GF-D8 (cell line): ENCODE measurements around the gene ERP27.

Source experiments
- DNase-seq: peaks from one replicate; lab custom pipeline; 2025; lab: John Stamatoyannopoulos, UW

ERP27 gene

GRCh38 chr12:14901228-14901562 is 37.1 kb downstream of the ERP27 start:
- no peak for DNase-seq

DNA sequence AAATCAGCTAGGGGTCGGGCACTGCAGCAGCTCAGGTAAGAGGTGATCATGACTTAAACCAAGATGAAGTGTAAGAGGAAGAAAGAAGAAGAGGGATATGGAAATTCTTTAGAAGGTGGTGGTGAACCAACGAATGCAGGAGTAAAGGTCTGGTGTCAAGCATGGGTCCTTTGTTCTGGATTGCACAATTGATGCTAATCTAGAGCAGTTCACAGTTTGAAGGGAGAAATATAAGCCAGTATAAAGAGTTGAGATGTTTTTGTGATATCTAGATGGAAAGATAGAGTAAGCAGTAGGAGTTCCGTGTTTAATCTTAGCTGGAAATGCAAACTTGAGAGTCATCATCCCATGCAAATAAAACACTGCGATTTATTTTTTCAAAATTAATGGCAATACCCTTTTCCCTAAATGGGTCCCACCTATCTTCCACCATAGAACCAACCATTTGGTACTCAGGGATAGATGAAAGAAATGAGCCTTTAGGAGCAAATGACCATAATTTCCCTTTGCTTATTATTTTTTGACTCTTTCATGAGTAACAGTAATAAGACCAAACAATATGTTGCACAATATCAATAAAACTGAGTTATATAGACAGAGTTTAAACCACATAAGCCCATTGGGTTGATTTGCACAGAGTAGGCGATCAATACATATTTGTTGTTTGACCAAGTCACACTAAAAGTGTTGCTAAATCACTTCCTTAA is 37.7 kb downstream of the ERP27 start:
- no peak for DNase-seq

DNA sequence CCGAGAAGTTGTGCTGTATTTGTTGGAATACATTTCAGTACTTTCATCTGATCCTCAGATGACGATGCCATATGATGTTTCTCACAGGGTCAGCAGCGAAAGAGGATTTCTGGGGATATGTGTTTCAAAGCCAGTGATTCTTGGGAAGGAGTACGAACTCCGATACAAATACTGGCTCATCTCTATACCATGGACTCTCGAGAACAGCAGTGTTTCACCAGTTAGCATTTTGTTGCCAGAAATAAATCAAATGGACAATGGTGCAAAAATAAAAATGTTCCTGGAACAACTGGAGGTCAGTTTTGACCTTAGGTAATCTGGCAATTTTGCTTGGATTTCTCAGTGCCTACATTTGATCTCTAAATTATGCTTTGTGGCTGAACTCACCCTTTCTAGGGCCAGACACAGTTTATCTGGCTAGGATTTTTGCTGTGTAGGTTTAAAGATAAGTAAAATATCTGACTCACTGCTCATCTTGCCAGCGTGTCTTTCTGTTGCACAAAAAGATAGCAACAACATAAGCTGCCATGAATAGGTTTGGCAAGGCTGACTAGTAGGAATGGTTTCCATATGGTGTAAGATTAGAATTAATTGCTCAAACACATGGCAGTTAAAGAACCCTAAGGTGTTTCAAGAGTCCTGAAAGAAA is 41.7 kb downstream of the ERP27 start:
- DNase-seq, result no peak

DNA sequence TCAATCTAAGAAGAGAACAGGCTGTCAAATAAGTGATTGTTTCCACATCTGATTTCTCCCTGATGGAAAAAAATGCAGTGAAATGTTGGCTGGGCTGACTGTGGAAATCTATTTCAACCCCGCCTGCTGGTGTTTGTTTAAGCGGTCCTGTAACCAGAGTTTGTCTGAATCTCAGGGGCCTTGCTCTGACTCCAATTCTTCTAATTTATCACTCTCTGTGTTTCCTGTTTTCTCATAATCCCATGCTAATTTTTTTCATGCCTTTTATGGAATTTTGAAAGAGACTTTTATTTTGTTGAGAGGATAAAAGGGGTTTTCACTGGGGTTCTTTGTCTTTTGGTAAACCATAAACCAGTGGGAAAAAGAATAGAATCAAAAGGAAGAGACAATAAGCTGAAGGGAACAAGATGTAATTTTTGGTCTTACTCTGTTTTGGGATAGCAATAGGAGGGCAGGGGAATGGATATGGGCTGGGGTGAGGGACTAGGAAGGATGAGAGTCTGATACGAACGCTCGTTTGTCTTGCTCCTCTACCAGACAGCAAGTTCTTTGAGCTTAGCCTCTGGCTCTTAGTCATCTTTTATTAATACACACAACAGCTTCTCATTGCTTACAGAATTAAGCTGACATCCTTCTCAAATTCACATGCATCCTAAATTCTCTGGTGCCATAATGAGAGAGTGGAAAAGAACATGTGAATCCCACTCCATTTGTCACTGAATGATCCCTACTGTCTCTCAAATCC is 44.7 kb downstream of the ERP27 start:
- no peak for DNase-seq

GRCh38 chr12:14892726-14893505 is 45.4 kb downstream of the ERP27 start:
- DNase-seq, result no peak

DNA sequence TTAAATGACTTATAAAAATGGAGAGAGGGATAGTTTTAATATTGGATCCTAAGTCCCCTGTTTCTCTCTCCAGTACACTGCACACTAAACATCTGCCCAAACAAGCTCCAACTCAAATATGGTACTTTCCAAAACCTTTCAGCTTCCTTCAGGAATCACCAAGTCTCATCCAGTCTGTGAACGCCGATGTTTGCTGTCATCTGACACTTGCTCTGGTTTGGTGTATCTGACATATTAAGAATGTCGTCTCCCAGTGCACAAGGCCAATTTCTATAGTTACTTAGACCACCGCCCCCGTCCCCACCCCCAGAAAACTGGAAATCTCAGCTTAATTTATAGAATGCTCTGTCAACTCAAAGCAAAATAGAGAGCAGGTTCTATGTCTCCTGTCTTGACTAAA is 47.6 kb downstream of the ERP27 start:
- DNase-seq, result no peak

DNA sequence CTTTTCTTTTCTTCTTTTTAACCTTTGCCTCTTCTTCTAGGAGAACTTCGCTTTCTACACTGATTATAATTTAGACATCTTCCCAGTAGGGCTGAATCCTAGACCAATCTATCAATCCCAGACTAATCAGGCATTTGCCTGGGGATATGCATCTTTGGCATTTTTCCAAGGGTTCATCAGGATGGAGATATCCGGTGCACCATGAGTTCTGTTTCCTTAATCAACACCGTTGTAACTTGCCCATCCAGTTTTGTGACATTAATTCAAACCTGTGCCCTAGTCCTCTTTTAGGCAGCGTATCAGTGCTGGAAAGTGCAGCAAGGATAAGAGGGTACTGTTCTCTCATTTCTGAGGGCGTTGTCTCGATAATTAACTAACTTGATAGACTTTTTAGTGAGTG is 52.1 kb downstream of the ERP27 start:
- no peak for DNase-seq

- DNase-seq, result no peak
Measured at GRCh38 chr12:14885718-14886221, 52.6 kb downstream of the ERP27 start, which contains the start of gene MGP. Gene MGP, minus strand, starts transcription at chr12:14885854. Its CDS starts 63 bp downstream, at chr12:14885791.

GRCh38 chr12:14884458-14884878 is 53.9 kb downstream of the ERP27 start:
- peak; percentile 4 for DNase-seq

- no peak for DNase-seq
Measured at GRCh38 chr12:14883686-14884085, 54.7 kb downstream of the ERP27 start.

GRCh38 chr12:14880890-14881453 is 57.4 kb downstream of the ERP27 start:
- DNase-seq, result no peak

DNA sequence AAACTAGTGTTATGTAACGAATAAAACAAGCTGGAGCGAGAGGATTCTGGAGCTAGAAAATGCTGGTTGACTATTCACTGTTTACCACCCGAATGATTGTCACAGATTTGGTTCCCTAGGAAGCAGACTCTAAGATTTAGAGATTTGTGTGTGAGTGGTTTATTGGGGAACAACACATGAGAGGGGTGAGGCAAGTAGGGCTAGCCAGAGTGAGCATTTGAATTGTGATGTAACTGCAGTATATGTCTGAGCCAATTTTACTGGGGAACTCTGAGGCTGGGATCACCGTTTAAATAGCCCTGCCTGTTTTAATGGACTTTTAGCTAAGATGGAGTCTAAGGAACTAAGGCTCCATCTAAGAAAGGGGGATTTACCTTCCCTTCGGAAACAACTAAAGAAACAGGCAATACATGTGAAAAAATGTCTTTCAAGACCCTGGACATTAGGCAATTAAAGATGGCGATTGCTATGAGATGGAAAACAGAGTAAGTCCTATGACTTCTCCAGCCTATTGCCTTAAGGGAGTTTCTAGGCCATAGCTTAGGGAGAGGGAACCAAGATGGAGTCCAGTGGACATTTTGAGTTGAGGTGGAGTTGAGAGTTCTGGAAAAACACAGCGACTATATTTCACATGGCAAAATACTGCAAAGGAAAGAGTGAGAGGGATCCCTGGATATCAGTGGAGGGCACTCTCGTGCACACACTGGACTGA is 59.0 kb downstream of the ERP27 start:
- DNase-seq, result no peak

- no peak for DNase-seq
Measured at GRCh38 chr12:14878488-14878887, 59.8 kb downstream of the ERP27 start.

- DNase-seq, result no peak
Measured at GRCh38 chr12:14876833-14877232, 61.5 kb downstream of the ERP27 start.

DNA sequence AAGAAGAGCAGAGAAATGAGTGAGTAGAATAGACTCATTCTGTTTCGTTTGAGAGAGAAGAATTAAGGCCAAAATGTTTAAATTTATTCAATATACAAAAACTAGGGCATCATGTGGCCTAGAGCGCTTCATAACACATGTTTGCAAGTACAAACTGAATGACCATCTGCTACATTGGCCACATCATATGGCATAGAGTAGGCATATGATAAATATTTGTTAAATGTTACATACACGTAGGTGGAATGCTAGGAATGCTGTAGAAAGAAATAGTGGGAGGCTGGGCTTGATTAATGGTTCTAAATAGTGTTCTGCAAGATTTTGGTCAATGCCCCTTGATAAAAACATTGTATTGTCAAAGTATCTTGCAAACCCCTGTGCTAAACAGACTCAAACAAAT is 63.5 kb downstream of the ERP27 start:
- DNase-seq, result no peak

DNA sequence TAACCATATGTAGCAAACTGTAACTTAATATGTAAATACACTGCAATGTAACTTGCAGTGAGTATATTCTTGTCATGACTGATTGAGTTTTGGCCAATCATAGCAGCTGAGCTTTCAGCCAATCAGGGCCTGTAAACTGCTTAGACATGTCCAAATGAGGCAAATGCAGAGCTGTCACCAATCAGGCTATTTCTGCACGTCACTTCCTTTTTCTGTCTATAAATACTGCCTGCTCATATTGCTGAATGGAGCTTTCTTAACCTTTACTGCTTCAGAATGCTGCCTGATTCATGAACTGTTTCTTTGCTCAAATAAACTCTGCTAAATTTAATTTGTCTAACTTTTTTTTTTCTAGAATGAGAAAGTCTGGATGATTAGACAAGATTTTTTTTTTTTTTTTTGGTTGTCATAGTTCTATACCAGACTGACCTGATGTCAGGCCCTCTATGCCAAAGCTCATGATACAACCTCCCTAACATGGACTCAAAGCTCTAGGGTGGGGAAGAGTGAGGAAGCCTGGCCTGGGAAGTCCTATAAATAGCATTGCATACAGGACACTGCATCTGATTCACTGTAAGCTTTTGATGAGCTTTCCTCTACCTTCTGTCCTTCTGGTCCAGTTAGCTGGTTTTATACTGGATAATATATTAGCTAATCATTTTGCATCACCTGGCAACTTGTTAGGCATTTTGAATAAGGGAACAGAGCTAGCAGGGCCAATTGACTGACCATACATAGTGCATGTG is 64.7 kb downstream of the ERP27 start:
- no peak for DNase-seq

- DNase-seq, result no peak
Measured at GRCh38 chr12:14871886-14872285, 66.5 kb downstream of the ERP27 start.

GRCh38 chr12:14871247-14871646 is 67.1 kb downstream of the ERP27 start:
- no peak for DNase-seq

DNA sequence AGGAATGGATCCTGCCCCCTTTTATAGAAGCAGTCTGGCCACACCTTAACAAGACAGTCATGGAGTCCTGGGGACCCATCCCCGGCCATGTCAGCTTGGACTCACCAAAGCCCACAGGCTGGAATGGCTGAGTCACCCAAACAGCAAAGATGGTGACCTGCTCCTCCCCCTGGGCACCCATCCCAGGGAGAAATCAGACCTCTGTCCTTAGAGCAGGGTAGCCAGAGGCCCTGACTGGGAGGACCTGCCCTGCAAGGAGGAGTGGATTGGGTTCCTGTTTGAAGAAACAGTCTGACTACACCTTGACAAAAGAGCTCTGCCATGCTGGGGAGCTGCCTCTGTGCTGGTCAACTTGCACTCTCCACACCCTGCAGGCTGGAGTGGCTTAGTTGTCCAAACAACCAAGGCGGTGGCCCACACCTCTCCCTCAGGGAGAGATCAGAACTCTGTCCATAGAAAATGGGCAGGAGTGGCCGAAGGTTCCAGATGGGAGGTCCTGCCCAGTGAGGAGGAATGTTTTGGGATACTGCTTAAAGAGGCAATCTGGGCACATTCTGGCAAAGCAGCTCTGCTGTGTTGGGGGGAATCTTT is 69.3 kb downstream of the ERP27 start:
- no peak for DNase-seq
